Jurkat, Clone E6-1 (cell line): Measurements from ENCODE around the gene PLA2G4A.

Experiments used
- DNase-seq: peaks from one replicate; pipeline ENCODE4 v3.0.0-alpha.2; 2011; ENCODE audit warnings: low read depth, low spot score
- H3K4me3 ChIP-seq: 2 replicates; pipeline ENCODE4 v1.5.1; 2011; ENCODE audit warnings: mild to moderate bottlenecking, low read length, control low read depth, moderate library complexity

Gene PLA2G4A

DNA sequence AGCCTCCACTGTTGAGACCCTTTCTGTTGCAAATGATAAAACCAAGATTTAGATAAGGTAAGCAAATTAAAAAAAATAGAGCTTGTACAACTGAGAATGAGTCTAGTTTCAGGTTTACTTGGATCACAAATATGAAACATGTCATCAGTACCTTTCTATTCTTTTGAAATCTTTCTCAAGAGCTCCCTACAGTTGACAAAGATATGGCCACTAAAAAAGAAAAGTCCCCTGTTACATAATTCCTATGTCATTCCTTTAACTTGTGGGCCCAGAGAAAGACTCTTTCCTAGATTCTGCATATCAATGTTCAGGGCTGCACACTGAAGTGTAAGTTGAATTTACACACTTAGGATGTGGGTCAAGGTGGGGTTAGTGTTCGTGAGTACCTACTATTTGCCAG lies 168.1 kb downstream of the PLA2G4A start:
- no peak overlapping the region for H3K4me3 ChIP-seq
- no peak for DNase-seq

GRCh38 chr1:186997877-186998276 lies 169.1 kb downstream of the PLA2G4A start:
- no peak for DNase-seq
- H3K4me3 ChIP-seq = no peak overlapping the region

GRCh38 chr1:186999506-186999905 lies 170.8 kb downstream of the PLA2G4A start:
- H3K4me3 ChIP-seq = no peak overlapping the region
- no peak for DNase-seq

- no peak for DNase-seq
- no peak overlapping the region for H3K4me3 ChIP-seq
Measured at GRCh38 chr1:187001198-187001889, 172.6 kb downstream of the PLA2G4A start.

DNA sequence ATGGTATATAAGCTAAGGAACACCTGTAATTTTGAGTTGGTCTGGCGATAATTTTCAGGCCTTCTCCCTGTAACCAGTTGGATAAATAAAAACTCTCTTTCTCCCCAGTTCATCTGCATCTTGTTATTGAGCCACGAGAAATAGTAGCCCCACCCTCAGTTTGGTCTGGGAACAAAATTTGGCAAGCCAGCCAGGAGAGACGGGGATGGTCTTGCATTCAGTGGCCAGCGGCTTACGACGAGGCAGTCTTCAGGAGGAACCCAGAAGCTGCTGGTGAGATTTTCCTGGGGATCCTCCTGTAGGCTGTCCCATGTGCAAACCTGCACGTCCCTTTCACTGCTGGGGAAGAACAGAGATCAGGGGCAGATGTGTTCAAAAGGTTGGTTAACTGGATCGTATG lies 174.6 kb downstream of the PLA2G4A start:
- H3K4me3 ChIP-seq = no peak overlapping the region
- no peak for DNase-seq

DNA sequence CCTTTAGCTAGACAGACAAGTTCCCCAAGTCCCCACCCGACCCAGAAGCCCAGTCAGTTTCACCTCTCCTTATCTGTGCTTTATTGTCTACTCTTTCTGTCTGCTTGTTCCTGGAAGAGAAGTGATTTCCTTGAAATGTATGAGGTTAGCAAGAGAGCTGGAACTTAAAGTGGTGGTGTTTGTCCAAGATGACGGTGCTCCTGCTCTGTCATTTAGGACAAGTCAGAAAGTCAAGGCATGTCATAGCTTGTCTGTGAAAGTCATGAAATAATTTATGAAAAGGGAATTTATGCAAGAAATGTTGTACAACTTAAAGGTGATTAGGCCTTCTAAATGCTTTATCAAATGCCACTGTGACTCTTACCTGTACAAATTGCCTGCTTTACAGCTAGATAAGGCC lies 178.1 kb downstream of the PLA2G4A start:
- DNase-seq = no peak
- H3K4me3 ChIP-seq = no peak overlapping the region

- DNase-seq = no peak
- no peak overlapping the region for H3K4me3 ChIP-seq
Measured at GRCh38 chr1:187009320-187009719, 180.6 kb downstream of the PLA2G4A start.

GRCh38 chr1:187010571-187011309 lies 182.0 kb downstream of the PLA2G4A start:
- DNase-seq = no peak
- H3K4me3 ChIP-seq = no peak overlapping the region

DNA sequence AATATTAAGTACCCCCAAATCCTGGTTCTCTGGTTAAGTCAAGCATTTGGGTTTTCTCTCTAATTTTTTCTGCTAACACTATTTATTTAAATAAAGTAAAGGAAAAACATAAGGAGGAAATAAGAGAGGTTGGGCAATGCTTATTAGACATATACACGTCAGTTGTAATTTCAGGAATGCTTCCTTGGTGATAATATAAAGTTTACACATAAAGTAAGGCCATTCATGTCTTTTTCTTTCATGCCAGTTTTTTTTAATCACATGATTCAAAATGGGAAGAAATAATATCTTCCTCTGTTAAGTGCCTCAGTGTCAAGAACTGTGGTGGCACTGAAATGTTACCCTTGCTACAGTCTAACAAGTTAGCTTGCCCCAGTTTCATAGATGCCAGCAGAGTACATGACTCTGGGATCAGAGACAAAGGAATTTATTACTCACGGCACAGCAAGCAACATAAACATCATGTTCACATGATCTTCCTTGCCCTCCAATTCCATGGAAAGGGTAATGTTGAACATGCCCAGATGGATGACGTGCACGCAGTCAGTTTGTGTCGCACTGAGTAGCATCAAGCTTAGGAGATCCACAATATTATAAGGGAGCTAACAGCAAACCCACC lies 184.9 kb downstream of the PLA2G4A start:
- DNase-seq = no peak

GRCh38 chr1:187018291-187018690 lies 189.5 kb downstream of the PLA2G4A start:
- no peak for DNase-seq
- no peak overlapping the region for H3K4me3 ChIP-seq

More for the DNA sequence above, 184.9 kb downstream of the PLA2G4A start:
- no peak overlapping the region for H3K4me3 ChIP-seq

DNA sequence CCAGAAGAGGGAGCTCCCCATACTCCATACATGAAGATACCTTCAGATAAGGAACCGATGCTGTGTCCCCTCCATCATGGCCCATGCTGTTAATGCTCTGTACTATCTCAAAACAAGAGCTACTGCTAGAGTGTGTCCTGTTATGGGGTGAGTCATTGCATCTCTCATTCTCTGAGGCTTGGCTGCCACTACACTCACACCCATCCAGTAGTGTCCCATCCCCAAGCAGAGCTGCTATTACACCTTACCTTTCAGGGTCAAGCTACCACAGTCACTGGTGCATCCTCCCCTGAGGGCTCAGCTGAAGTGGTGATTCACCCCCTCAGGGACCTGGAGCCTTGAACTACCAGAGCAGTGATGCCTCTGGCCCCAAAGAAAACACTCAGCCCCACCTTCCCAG lies 198.5 kb downstream of the PLA2G4A start:
- no peak for DNase-seq
- H3K4me3 ChIP-seq = no peak overlapping the region

DNA sequence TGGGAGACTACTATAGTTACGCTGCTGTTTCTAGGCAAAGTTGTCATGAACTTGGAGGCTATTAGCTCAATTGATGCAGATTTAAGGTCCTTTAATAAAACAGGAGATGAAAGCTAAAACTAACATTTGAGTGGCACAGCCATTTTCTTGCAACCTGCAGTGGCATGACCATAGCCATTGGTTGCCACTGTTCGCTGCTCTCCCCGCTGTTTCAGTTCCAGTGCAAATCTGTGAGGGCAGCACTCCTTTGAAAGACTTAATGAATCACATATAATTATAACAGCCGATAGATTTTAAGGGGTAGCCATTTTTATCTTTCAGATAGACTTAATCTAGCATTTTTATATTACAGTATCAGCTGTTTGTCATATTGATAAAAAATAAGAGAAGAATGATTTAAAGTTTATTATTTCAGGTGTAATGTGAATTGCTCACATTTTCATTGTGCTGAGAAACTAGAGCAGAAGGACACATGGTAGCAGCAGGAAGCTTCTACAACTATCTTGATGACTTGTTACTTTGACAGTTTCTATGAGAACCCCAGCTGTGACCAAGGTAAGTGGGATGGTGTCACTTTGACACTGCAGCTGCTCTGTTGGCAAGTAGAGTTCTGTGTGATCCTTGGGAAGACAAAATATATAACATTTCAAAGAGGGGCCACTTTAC lies 203.7 kb downstream of the PLA2G4A start:
- H3K4me3 ChIP-seq = no peak overlapping the region
- DNase-seq = no peak

DNA sequence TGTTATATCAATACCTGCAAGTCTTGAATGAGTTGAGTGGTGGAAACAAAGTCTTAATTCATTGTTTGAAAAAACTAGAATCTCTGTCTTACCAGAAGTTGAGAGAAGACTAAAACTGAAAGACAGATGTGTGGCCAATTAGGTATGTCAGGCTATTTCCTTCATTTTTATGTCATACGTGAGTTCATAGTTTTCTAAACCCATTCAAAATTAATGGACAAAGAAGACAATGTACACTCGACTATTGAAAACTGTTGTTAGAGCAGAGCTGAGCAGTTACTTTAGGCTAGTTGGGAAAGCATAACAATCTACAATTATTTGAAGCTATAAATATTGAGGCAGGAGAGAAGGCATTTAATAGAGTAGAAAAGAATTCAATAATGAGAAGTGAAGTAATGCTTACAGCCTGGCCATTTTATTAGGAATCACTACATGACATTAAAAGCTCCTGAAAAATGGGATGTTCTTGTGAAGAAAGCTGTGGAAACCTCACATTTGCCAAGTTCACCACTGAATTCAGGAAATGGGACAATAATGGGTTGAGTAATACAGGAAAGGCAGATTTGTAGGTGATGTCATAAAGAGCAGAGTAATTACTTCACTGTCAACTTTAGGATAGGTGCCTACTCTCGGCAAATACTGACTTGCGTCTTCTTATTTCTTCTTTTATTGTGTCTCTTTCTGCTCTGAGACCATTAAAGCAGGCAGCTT lies 204.4 kb downstream of the PLA2G4A start:
- DNase-seq = no peak
- H3K4me3 ChIP-seq = no peak overlapping the region

DNA sequence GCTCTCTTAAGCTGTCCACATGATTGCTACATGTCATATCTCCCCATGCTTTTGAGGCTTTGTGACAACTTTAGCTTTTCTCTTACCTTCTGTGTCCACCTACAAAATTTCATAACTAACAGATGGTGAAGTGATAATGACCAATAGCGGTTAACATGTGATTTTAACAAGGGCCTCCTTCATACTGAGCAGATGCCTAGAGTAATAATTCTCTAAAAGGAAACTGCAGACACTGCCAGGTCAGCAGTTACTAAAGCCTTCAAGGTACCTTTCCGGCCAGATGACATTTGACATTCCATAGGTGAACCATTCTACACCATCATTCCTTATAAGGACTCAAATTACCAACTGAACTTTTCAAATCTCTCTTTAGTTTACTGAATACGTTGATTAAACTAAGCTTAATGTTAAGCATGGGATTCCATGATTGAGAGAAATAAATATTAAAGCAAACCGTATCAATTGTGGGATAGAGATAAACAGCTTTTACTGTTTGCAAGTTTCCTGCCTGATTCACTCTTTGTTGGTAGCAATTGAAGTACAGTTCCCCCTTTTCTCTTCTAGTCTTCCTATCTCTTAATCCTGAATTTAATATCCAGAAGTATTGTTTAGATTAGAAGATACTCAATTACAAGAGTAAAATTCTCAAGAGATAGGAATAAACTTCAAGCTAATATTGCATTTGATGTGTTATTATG lies 205.1 kb downstream of the PLA2G4A start:
- DNase-seq = no peak

DNA sequence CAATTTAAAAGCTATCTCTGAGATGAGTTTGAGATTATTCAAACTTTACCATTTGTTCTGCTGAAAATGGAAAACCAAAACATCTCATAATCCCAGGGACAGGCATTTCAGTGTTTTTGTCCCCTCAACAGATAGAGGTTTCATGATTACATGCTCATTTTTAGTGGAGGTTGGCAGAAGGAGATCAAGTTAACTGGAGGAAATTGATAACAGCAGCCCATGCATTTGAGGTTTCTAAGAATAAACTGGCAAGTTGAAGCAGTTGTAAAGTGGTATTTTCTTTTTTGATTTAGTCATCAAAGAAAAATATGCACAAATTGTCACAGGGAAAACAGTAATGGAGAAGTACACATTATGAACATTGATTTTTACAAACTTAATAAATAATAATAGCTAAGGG lies 205.8 kb downstream of the PLA2G4A start:
- DNase-seq = no peak
- no peak overlapping the region for H3K4me3 ChIP-seq

More for the DNA sequence above, 205.1 kb downstream of the PLA2G4A start:
- no peak overlapping the region for H3K4me3 ChIP-seq

DNA sequence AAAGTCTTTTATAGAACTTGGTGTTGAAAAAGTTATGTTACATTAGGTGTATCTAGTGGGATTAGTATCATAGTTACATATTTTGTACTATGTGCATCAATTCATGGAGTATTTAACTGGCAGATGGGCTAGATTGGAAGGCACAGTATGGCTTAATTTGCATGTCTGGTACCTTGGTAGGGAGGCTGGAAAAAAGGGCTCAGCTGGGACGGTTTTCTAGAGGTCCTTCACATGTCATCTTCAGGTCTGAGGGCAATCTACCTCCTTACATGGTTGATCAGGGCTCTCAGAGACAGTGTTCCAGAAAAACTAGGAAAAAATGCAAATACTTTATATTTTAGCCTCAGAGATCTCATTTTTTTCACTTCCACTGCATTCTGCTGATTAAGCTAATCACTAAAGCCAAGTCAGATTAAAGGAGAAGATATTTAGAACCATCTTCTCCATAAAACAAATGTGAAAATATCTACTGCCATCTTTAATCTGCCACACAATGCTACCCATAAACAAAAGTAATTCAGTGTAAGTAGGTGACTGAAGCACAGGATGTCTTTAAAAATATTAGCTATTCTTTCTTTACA lies 209.3 kb downstream of the PLA2G4A start:
- H3K4me3 ChIP-seq = no peak overlapping the region
- no peak for DNase-seq
